Heart left ventricle (tissue), 13 donors: Measurements from ENCODE around the gene CRELD2.

Experiments
- POLR2A ChIP-seq, 2 donors: fragments of 450-650 bp; IDR thresholded peaks; one replicate each; pipeline ENCODE4 v1.6.1; 2017; ENCODE audit warnings: antibody characterized with exemption in 2 of 2, mild to moderate bottlenecking in 2 of 2, moderate library complexity in 2 of 2
- TF ChIP-seq, protein P1 (sequence below), 12 donors: fragments of 200-600 bp; sonication (generic) in 4 of 12; IDR thresholded peaks; one replicate each; pipeline versions ENCODE4 v1.5.0 to v1.8.0; 2018 to 2022; ENCODE audit warnings: antibody characterized with exemption in 12 of 12, mild to moderate bottlenecking in 5 of 12
- donor health status: ischemic (EF 13 %, LVEDD 7.1; RV severe dilation, severe dysfunction).
- donor health status: DM: no; HTN: yes; CAD: no.
- donor health status: DM: no; HTN: no; CAD: no.
- donor health status: ischemic (EF 25% LVEDD 6.9; RV normal size, moderate dysfunction).
- donor health status: ischemic (EF 25% LVEDD 5.7; RV mildly dilated, moderate dysfunction).
- donor health status: ischemic (EF 35%, LVEDD 5.7; RV mildly dilated, moderate dysfunction).
- donor health status: nonischemic (EF 11% LVEDD 7.7; RV severe dilation, severe dysfunction).
- donor health status: DM: yes; HTN: yes; CAD: no.
- donor health status: PGD.
- donor health status: ischemic (EF 29% LVEDD 5.4; RV normal size, mild dysfunction).
- donor health status: nonischemic (EF 23%, LVEDD 6.1; RV moderate dilation, normal function).

DNA sequence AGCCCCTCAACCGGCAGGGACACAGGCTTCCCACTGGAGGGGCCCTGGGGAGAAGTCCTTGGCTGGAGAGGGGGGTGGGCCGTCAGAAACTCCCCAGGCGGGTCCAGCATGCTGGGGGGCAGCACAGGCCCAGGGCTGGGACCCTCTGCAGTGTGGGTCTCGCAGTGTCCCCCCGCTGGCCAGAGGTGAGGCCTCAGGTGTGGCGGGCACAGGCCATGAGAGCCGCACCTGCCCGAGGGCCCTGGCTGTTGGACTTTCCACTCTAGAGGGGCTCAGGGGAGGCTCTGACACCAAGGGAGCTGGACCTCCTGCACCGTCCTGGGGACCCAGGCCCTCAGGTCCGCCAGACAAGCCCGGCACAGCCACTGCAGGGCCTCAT, 31.5 kb downstream of the CRELD2 start:
- no peak for TF ChIP-seq POLR2A (IDR thresholded peaks at IDR 0.05)
- TF ChIP-seq, protein P1, sequence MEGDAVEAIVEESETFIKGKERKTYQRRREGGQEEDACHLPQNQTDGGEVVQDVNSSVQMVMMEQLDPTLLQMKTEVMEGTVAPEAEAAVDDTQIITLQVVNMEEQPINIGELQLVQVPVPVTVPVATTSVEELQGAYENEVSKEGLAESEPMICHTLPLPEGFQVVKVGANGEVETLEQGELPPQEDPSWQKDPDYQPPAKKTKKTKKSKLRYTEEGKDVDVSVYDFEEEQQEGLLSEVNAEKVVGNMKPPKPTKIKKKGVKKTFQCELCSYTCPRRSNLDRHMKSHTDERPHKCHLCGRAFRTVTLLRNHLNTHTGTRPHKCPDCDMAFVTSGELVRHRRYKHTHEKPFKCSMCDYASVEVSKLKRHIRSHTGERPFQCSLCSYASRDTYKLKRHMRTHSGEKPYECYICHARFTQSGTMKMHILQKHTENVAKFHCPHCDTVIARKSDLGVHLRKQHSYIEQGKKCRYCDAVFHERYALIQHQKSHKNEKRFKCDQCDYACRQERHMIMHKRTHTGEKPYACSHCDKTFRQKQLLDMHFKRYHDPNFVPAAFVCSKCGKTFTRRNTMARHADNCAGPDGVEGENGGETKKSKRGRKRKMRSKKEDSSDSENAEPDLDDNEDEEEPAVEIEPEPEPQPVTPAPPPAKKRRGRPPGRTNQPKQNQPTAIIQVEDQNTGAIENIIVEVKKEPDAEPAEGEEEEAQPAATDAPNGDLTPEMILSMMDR (IDR thresholded peaks at IDR 0.05): no peak
